HG03039 (cell line): ENCODE results near the gene TNS3.

Experiments used
- ATAC-seq: cut with Tn5 transposase; IDR thresholded peaks from one replicate; pipeline ENCODE4 v1.9.1; 2021; ENCODE audit warnings: mild to moderate bottlenecking, moderate library complexity; ENCODE audit not compliant: unreplicated experiment

Gene TNS3

DNA sequence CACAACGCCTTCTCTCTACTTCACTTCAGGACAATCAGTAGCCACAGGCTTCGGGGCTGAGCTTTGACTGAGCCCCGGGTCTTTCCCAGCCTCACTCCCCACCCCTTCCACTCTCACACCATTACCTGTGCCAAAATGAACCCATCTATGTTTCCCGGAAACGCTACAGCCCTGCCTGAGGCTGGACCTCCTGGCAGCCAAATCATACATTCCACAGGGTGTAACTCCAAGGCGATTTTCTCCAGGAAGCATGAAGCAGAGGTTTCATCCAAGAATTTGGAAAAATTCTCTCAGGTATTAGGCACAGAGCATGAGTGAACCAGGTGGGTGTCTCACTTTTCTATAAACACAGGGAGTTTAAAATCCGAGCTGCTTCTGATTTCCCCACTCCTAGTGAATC, 286.3 kb downstream of the TNS3 start:
- ATAC-seq: no peak

DNA sequence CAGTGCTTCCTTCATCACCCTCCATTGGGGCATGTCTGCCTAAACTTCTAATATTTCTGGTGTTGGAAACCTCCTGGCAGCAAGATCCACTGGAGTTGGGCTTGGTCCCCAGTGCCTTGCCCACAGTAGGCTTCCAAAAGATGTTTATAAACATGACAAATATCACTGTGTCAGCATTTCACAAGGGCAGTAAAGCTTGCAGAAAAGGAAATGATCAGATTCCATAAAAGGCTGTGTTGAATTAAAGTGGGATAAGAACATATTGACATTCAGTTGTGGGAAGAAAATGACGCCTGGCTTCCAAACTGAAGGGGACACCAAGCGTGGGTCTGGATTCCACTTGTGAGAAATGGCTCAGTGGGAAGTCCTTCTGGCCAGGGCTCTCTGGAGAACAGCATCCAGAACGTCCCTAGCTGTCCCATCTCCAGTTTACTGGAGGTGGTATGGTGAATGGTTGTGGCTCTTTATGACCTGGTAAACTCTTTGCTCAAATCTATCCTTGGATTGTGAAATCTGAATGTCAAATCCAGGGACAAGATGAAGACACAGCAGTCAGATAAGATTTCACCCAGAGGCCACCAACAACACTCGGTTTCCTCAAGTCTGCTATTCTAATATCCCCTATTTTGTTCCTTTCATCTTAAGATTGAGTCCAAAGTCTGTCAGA, 287.2 kb downstream of the TNS3 start:
- no peak for ATAC-seq

DNA sequence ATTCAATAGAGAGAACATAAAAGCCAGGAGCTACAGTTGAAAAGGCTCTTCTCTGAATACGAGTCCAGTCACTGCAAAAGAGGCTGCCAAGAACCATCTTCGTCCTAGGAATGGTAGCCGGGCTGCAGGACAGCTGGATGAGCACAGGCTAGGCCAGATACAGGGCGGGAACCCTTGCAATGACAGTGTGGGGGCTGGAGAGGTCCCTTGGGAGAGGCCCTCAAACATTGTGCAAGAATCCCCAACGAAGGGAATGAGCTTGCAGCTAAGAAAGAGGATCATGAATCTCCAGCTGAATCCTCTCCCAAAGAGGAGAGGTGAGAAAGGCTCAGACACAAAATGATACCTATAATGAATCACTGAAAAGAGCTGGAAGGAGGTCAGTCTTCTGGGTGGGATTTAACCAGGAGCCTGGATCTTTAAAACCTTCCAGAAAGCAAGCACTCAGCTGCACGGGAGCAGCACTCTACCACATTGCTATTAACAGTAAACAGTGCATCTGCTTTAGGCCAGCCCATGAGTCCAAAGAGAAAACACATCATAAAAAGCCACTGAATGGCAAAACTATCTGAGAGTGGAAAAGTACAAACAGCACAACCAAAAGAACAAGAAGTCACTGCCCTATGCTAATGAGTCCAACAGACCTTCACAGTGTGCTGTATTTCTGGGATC, 287.9 kb downstream of the TNS3 start:
- ATAC-seq: no peak

DNA sequence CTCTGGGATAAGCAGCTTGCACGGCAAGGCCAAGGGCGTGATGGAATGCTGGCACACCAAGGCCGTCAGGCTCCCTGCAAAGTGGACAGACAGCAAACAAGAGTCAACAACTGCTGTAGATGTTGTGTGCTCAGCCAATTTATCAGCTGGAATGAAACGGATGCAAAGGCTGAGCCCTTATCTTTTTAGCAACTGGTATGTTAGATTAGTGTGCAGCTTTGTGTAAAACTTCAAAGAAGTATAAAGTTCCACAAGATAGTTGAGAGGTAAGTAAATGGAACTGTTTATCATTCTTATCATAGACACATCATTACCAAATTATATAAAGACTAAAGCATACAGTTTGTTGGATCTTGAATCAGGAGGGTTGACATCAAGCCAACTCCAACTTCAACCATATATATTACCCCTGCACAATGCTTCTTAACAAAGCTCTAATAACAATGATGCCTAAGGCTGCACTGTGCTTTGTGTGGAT, 289.0 kb downstream of the TNS3 start:
- no peak for ATAC-seq

DNA sequence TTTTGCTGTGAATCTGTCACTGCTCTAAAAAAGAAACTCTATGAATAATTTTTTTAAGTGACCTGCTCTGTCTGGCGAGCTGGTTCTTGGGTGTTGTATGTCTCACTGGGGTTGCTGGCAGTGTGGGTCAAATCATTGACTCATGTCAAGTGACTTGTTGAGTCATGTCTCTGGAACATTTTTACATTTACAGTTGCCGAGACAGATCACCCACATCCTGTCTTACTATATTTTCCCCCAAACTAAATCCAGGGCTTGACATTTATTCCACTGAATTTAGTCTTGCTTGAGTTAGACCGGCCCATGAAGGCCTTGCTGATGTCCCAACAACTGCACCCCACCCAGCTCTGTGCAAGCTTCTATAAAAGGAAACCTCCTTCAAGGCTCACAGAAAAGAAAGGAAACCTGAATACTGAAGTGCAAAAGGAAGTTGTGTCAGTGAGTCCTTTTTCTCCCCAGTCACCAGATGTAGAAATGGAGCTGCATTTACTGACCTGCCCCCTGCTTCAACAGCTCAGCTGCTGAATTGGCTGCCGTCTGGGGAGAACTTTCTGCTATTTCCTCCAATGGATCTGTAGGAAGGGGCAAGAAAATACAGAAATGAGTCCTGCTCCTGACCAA, 290.3 kb downstream of the TNS3 start:
- ATAC-seq: peak; percentile 89

DNA sequence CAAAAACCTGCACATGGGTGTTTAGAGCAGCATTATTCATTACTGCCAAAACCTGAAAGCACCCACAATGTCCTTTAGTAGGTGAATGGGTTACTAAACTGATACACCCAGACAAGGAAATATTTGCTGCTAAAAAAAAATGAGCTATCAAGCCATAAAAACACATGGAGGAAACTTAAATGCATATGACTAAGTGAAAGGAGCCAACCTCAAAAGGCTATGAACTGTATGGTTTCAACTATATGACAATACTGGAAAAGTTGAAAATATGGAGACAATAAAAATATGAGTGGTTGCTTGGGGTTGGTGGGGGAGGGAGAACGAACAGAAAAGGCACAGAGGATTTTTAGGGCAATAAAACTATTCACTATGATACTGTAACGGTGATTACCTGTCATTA, 291.0 kb downstream of the TNS3 start:
- no peak for ATAC-seq

DNA sequence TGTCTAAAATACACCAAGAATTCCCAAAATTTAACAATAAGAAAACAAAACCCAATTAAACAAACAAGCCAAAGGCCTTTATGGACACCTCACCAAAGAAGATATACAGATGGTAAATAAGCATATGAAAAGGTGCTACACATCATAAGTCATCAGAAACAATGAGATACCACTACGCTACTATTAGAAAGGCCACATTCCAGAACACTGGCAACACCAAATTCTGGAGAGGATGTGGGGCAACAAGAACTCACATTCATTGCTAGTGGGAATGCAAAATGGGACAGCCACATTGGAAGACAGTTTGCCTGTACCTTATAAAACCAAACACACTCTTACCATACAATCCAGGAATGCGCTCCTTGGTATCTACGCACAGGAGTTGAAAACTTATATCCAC, 291.4 kb downstream of the TNS3 start:
- no peak for ATAC-seq

DNA sequence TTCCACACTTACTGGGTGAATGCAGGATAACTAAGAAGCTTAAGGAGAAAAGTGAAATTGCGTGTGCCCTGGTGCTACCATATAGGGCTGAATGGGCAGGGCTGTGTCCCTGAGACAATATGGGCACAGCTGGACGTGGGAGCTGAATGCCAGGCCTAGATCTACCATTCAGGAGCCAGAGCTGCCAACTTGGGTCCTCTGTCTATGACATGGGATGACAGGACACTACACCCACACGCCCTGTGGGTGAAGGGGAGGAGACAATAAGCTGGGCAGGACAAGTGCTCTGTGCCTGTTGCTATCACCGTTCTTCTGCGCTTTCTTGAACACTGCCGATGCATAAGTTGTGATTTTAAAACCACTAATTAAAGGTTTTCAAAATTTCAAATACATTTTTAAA, 293.9 kb downstream of the TNS3 start:
- no peak for ATAC-seq

DNA sequence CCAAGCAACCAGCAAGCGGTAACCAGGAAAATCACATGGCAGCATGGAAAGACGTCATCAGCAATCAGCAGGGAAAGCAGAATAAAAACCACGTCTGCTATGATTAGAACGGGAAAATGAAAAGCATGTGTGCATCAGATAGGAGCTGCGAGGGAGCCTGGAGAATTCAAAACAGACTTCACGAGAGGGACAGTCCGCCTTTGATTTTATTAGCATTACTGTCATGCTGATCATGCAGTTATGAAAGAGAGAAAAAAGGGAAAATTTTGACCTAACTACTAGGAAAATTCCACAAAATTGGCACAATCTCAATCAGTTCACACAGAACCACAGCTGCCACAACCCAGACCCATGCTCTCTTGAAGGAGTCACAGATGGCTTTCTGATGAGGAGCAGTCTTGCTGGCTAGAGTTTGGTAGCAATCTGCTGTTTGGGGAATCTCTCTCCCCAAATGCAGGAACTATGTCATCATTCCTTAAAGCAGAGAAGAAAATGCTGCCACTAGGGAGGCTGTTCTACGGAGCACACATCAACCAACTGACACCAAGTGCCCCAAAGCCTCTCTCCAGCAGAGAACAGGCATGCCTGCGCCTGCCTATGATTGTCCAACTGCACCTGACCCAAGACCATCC, 295.9 kb downstream of the TNS3 start:
- ATAC-seq: no peak

DNA sequence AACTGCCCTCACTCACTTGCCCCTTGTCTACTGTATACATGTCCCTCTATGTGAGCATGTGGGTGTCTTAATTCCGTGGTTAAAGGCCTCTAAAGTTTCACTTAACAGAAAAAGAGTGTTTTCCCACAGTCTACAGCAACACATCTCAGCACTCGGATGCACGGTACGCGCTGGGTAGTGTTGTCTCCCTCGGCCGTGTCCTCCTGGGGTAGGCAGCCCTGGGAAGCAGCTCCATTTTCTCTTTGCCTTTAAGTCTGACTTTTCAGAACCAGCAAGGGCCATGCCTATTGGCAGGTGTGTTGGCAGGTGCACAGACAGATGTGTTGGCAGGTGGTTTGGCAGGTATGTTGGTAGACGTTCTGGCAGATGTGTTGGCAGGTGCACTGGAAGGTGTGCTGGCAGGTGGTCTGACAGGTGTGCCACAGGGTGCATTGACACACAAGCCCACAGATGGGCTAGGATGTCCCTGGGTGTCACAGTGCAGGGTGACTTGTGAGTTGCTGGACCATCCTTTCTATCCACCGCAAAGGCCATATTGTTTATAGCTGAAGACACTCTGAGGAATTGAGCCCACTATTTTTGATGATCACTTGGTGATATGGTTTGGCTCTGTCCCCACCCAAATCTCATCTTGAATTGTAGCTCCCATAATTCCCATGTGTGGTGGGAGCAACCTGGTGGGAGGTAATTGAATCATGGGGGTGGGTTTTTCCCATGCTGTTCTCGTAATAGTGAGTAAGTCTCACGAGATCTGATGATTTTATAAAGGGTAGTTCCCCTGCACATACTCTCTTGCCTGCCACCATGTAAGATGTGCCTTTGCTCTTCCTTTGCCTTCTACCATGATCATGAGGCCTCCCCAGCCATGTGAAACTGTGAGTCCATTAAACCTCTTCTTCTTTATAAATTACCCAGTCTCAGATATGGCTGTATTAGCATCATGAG, 296.9 kb downstream of the TNS3 start:
- no peak for ATAC-seq

DNA sequence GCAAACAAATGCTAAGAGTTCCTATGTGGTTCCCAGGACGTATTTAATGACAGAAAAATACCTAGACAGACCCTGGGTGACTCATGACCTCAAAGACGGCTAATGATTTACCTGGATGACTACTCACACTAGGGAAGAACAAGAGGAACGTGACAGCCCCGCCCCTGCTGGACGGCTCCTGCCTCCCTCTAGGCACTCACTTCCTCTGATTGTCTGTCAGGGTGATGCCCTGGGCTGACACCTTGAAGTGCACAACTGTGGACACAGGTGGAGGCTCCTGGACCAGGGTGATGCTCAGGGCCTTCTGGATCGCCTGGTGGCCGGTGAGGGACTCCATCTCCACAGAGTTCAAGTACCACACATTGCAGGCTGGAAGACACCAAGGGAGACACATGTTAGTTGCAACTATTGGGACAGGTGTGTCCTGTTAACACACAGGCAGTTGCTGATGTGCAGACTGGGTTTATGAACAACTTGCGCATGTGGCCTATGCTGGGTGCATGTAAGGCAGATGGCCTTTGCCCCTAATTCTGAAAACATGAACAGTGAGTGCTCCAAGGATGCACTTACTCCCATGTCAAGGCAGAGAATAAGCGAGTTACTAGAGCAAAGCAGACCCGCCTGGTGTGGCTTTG, 298.3 kb downstream of the TNS3 start:
- no peak for ATAC-seq

DNA sequence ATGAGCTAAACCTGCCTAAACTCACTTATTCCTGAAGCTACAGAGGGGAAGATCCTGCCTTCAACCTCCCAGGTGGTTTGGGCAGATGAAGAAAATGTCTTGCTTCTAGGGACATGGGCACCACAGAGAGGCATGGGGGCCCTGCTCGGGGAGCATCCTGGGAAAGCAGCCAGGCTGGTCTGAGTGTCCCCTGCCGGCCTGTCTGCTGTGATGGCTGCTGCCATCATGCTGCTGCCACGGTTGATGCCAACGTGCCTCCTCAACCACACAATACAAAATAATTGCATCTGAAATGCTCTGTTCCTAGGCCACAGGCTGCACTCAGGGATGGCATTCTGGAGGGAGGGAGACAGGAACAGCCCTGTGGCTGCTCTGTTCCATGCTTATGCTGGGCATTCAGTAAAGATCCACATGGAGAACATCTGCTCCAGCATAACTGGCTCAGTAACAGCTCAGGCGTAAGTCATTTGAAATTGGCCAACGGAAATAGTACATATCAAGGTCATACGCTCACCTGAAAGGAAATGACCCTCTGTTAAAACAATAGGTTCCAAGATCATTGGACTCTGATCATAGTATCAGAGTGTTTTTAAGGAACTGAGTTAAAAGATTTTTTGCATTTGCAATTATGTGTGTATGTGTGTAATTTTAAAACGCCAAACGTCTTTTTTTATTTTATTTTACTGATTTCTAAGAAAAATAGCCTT, 299.0 kb downstream of the TNS3 start:
- ATAC-seq: no peak

DNA sequence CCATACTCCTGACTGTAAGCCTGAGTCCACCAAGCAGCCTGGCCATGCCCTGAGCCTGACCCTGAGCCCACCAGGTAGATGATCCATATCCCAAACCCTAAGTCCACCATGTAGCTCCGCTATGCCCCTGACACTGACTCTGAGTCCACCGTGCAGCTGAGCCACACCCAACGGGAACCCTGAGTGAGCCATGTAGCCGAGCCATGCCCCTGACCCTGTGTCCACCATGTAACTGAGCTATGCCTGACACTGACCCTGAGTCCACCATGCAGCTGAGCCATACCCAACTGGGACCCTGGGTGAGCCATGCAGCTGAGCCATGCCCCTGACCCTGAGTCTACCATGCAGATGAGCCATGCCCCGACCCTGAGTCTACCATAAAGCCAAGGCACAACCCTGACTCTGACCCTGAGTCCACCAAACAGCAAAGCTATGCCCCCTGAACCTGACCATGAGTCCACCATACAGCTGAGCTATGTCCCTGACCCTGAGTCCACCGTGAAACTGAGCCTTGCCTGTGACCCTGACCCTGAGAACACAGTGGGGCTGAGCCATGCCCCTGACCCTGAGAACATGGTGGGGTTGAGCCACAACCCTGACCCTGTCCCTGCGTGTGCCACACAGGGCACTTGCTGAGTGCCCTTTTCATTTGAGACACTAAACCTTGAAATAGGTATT, 299.8 kb downstream of the TNS3 start:
- ATAC-seq: no peak

DNA sequence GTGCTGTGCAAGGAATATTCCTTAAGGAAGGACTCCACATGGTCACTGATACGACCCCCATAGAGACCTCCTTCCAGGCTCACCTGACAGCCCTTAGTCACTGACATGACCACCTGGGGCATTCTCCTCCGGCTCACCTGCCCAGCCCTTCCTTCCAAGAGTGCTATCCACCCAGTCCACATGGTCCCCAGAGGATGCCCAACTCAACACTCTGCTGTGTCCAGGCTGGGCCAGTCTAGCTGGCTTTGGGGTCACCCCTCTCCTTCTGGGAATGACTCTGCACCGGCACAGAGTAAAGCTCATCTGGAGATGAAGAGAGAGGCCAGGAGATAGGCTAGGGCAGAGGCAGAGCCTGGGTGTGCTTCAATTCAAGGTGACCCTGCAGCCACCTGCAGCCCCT, 300.8 kb downstream of the TNS3 start:
- no peak for ATAC-seq

DNA sequence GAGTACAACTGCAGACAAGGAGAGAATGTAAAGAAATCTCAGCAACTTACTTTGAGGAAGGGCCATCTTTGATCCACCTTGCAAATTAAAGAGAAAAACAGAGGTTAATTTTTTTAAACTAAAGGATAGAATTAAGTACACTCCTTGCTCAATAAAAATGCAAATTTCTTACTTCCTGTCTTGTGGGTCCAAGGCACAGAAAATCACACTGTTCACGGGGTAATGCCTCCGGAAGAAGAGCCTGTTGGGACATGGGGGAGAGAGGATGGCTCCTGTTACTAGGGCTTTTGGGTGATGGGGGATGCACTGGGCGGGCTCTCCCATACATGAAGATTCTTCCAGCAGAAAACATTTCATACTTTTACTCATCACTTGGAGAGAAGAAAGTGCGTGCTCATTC, 301.8 kb downstream of the TNS3 start:
- no peak for ATAC-seq

DNA sequence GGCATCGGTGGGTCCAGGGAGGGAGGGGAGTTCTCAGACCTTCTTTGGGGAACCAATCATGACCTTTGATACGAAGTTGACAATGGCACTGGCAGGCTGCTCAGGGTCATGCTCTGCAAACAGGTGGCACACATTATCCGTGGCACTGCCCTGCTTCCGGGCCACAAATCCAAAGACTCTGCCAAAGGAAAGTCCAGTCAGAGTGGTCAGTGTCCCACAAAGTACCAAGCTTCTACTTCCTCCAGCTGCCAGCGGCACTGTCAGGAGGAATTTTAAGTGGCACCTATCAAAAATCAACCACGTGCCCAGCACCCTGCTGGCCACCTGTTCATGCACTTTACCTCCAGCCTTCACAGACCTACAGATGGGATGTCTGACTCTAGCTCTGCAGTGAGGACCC, 303.9 kb downstream of the TNS3 start:
- ATAC-seq: no peak

DNA sequence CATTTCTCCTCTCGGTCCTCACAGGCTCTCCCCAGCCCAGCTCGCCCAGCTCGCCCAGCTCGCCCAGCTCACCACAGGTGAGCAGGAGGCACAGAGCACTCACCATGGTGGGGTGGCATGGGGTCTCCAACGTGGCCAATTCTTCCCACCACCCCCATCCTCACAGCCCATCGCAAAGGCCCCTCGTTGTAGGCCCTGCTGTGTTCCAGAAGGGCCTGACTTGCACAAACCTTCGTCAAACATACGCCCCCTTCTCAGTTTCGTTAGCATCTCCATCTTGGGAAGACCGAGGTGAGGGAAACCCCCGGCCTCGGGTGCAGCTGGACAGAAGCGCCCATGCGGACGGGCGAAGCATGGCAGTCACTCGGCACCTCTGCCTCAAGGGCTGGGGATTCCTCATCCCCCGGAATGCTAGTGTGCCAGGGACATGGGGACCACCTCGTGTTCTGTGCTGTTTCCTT, 304.6 kb downstream of the TNS3 start:
- no peak for ATAC-seq

DNA sequence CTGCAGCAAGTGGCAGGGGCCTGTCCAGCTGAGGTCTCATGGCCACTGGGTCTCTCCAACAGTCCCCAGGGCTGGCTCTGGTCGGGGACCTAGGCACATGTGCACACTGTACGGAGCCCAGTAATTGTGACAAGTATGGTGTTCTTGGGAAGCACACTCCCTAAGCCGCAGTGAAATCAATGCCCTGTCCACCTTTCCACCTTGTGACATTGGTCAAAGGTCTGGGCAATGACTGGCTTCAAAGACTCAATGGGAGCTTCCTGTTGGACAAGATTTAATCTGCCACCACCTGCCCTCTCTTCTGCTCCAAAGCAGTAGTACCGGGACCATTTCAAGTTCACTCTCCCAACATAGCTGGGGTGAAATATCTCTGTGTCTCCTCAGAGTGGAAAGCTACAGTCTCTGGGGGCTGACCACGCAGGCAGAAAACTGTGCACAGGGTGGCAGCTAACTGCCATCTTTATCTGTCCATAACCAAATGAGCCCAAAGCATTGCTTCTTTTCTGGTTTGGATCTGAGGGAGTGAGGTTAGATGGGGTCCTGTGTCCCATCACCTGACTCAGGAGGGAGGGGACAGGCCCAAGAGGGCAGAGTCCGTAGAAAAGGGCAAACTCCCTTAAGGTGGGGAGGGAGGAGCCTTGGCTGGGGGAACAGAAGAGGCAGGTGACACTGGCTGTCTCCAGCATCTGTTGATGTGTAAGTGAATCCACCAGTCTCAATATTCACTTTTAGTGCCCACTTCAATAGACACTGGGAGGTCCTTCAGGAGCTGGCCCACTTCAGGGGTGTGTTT, 307.7 kb downstream of the TNS3 start:
- no peak for ATAC-seq
